PC-3 (cell line): Measurements from ENCODE around the gene RAPGEF3. TPM values are rescaled to one million over a fixed set of nuclear protein-coding genes. Genes with fewer than 3 reads are reported as not detected.
A peak's percentile ranks its signal among the peaks of the same experiment; 100 is the strongest.

Experiments used
- ATAC-seq: fragments of 200-7000 bp; cut with Tn5 transposase; 2 replicates; pipeline ENCODE4 v1.9.1; 2020; ENCODE audit warnings: mild to moderate bottlenecking, moderate library complexity
- BruUV-seq: library from RNA; stranded (reverse); fragments of 400-500 nt; replicated peaks from 2 replicates; lab custom pipeline; 2021; lab: Mats Ljungman, UMichigan
- CTCF ChIA-PET: fragments of 300-600 bp; sonication (Branson Sonifier 250); formaldehyde crosslinking; loops from one replicate; lab custom pipeline; 2022; ENCODE audit warnings: antibody characterized with exemption; lab: Charles Lee
- POLR2A ChIA-PET: fragments of 300-600 bp; sonication (Branson Sonifier 250); formaldehyde crosslinking; loops from one replicate; lab custom pipeline; 2022; ENCODE audit warnings: antibody characterized with exemption; ENCODE audit not compliant: unreplicated experiment; lab: Charles Lee
- DNase-seq: peaks from one replicate; pipeline ENCODE4 v3.0.0-alpha.2; 2015
- H2AFZ ChIP-seq: fragments of 300-600 bp; sonication (generic); 2 replicates; pipeline ENCODE4 v1.6.0; 2016; ENCODE audit warnings: antibody characterized with exemption, low read length
- H3F3A ChIP-seq: fragments of 300-600 bp; sonication (generic); one replicate; pipeline ENCODE4 v1.6.0; 2017; ENCODE audit warnings: antibody characterized with exemption, low read length, control low read depth, mild to moderate bottlenecking; ENCODE audit not compliant: unreplicated experiment
- H3K27ac ChIP-seq: fragments of 300-600 bp; sonication (generic); 2 replicates; pipeline ENCODE4 v1.5.1; 2016; ENCODE audit warnings: mild to moderate bottlenecking, low read length
- H3K27me3 ChIP-seq: fragments of 300-600 bp; sonication (generic); 2 replicates; pipeline ENCODE4 v1.6.1; 2016; ENCODE audit warnings: low read length, mixed read lengths
- H3K36me3 ChIP-seq: fragments of 300-600 bp; sonication (generic); 2 replicates; pipeline ENCODE4 v1.6.1; 2016; ENCODE audit warnings: low read depth, mixed run types, low read length, mixed read lengths
- H3K4me1 ChIP-seq: fragments of 300-600 bp; sonication (generic); 2 replicates; pipeline ENCODE4 v1.5.1; 2016; ENCODE audit warnings: low read length; ENCODE audit not compliant: insufficient read depth
- H3K4me2 ChIP-seq: fragments of 300-600 bp; sonication (generic); 2 replicates; pipeline ENCODE4 v1.6.0; 2016; ENCODE audit warnings: low read length
- H3K4me3 ChIP-seq: fragments of 300-600 bp; sonication (generic); 2 replicates; pipeline ENCODE4 v1.5.1; 2016; ENCODE audit warnings: mild to moderate bottlenecking, low read length, mixed read lengths
- H3K79me2 ChIP-seq: fragments of 300-600 bp; sonication (generic); 2 replicates; pipeline ENCODE4 v1.6.1; 2017; ENCODE audit warnings: low read length, mixed read lengths
- H3K9ac ChIP-seq: fragments of 300-600 bp; sonication (generic); 2 replicates; pipeline ENCODE4 v1.6.0; 2016; ENCODE audit warnings: mild to moderate bottlenecking, low read length
- H3K9me2 ChIP-seq: fragments of 300-600 bp; sonication (generic); replicated peaks from 2 replicates; pipeline ENCODE4 v1.6.1; 2016; ENCODE audit warnings: mixed run types, low read length, mixed read lengths
- H3K9me3 ChIP-seq: fragments of 300-600 bp; sonication (generic); 2 replicates; pipeline ENCODE4 v1.6.1; 2016; ENCODE audit warnings: low read length, mixed read lengths
- H4K20me1 ChIP-seq: fragments of 300-600 bp; sonication (generic); 2 replicates; pipeline ENCODE4 v1.6.1; 2016; ENCODE audit warnings: low read length, mixed read lengths
- EZH2 ChIP-seq: fragments of 300-600 bp; sonication (generic); IDR thresholded peaks from one replicate; pipeline ENCODE4 v1.6.1; 2017; ENCODE audit warnings: antibody characterized with exemption, mild to moderate bottlenecking, low read length; ENCODE audit not compliant: unreplicated experiment
- EZH2phosphoT487 ChIP-seq: fragments of 300-600 bp; sonication (generic); IDR thresholded peaks from 2 replicates; pipeline ENCODE4 v1.6.1; 2018; ENCODE audit warnings: mild to moderate bottlenecking, antibody characterized with exemption, low read length, borderline replicate concordance
- intact Hi-C: fragments of 100-400 bp; cut with micrococcal nuclease; formaldehyde crosslinking; loops from 2 replicates; pipeline ENCODE4 v1.9.0; 2023
- total RNA-seq: library from RNA; depleted of rRNA; stranded (reverse); fragments of >200 nt; gene quantifications from 2 replicates; pipeline ENCODE4 v1.2.3, GENCODE V29; 2014
- TF ChIP-seq, protein P1 (sequence below): fragments of 300-600 bp; sonication (generic); conservative IDR thresholded peaks from 2 replicates; pipeline ENCODE4 v1.5.1; 2017; ENCODE audit warnings: antibody characterized with exemption, low read depth, mild to moderate bottlenecking, low read length

RAPGEF3 gene
- total RNA-seq, 1 experiment from 2014 or later: 6.7 TPM

GRCh38 chr12:47722941-47723631, 35.6 kb downstream of the RAPGEF3 start:
- DNase-seq (no peak), ATAC-seq (no peak)
- Histone ChIP-seq H3K9me3 (no peaks in the 10 kb centered on the region), H3K27ac (no peak overlapping the region), H3K27me3 (no peaks in the 10 kb centered on the region), H3K4me2 (no peak overlapping the region), H3K4me1 (no peaks in the 10 kb centered on the region), H3K9me2 (no peaks in the 10 kb centered on the region), H3K79me2 (no peaks in the 10 kb centered on the region), H4K20me1 (no peaks in the 10 kb centered on the region), H2AFZ (no peak overlapping the region), H3K36me3 (no peaks in the 10 kb centered on the region), H3K4me3 (no peak overlapping the region), H3K9ac (no peak overlapping the region), H3F3A (no peaks in the 10 kb centered on the region)
- CTCF ChIA-PET: no interaction called here
- POLR2A ChIA-PET: no interaction called here
- intact Hi-C loops: no loop called here
- no peak for TF ChIP-seq EZH2phosphoT487
- TF ChIP-seq EZH2: no peak
- TF ChIP-seq, protein P1, sequence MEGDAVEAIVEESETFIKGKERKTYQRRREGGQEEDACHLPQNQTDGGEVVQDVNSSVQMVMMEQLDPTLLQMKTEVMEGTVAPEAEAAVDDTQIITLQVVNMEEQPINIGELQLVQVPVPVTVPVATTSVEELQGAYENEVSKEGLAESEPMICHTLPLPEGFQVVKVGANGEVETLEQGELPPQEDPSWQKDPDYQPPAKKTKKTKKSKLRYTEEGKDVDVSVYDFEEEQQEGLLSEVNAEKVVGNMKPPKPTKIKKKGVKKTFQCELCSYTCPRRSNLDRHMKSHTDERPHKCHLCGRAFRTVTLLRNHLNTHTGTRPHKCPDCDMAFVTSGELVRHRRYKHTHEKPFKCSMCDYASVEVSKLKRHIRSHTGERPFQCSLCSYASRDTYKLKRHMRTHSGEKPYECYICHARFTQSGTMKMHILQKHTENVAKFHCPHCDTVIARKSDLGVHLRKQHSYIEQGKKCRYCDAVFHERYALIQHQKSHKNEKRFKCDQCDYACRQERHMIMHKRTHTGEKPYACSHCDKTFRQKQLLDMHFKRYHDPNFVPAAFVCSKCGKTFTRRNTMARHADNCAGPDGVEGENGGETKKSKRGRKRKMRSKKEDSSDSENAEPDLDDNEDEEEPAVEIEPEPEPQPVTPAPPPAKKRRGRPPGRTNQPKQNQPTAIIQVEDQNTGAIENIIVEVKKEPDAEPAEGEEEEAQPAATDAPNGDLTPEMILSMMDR: no peak
- no TSS peak for BruUV-seq

- DNase-seq (peak; percentile 37), ATAC-seq (no peak)
- ChIA-PET CTCF (interaction anchor here (0.7 kb wide), 1 partner anchor 195 kb away, joined by 5 read pairs; no protein-coding TSS in a partner anchor), POLR2A (no interaction called here)
- Histone ChIP-seq H3K4me3 (no peak overlapping the region), H3K79me2 (no peaks in the 10 kb centered on the region), H4K20me1 (no peaks in the 10 kb centered on the region), H3K27ac (no peak overlapping the region), H3K4me1 (peaks cover 6% of the 10 kb centered on the region; the same call in 1 of the 2 replicates), H3K36me3 (no peaks in the 10 kb centered on the region), H3K4me2 (no peak overlapping the region), H3K9me3 (no peaks in the 10 kb centered on the region), H3K27me3 (no peaks in the 10 kb centered on the region), H3K9me2 (no peaks in the 10 kb centered on the region), H3K9ac (no peak overlapping the region), H2AFZ (no peak overlapping the region), H3F3A (no peaks in the 10 kb centered on the region)
- TF ChIP-seq, protein P1: no peak
- intact Hi-C loops: no loop called here
- no TSS peak for BruUV-seq
These were observed 36.4 kb downstream of the RAPGEF3 start for GRCh38 chr12:47722136-47722834.

- intact Hi-C loops: no loop called here
These were observed 37.2 kb downstream of the RAPGEF3 start for GRCh38 chr12:47721431-47721973.

More at GRCh38 chr12:47721431-47721973, 37.2 kb downstream of the RAPGEF3 start:
- Histone ChIP-seq H3K27me3 (no peaks in the 10 kb centered on the region), H3K36me3 (no peaks in the 10 kb centered on the region), H3K4me3 (no peak overlapping the region), H2AFZ (no peak overlapping the region), H3K4me1 (peaks cover 7% of the 10 kb centered on the region; the same call in 1 of the 2 replicates), H3K27ac (no peak overlapping the region), H3K9me3 (no peaks in the 10 kb centered on the region), H3K9me2 (no peaks in the 10 kb centered on the region), H3K79me2 (no peaks in the 10 kb centered on the region), H3K4me2 (no peak overlapping the region), H3F3A (no peaks in the 10 kb centered on the region), H4K20me1 (no peaks in the 10 kb centered on the region), H3K9ac (no peak overlapping the region)
- DNase-seq (no peak), ATAC-seq (no peak)
- BruUV-seq: no TSS peak
- no peak for TF ChIP-seq EZH2phosphoT487
- no peak for TF ChIP-seq EZH2
- TF ChIP-seq, protein P1: no peak
- ChIA-PET POLR2A (no interaction called here), CTCF (interaction anchor here (0.7 kb wide), 1 partner anchor 196 kb away, joined by 5 read pairs; no protein-coding TSS in a partner anchor)
